OCI-LY7 (cell line): ENCODE data around the gene DNALI1. TPM values are rescaled to one million over a fixed set of nuclear protein-coding genes. Genes with fewer than 3 reads are reported as not detected.
"Not testable (repeated sequence)": the region's sequence is repeated elsewhere in the genome, so short reads cannot be mapped to it uniquely, and the experiment has no call there.

Experiments
- BruUV-seq: library from RNA; stranded (reverse); fragments of 400-500 nt; replicated peaks from 2 replicates; lab custom pipeline; 2021; lab: Mats Ljungman, UMichigan
- CTCF ChIA-PET: fragments of 300-600 bp; sonication (Branson Sonifier 250); formaldehyde crosslinking; loops from one replicate; lab custom pipeline; 2022; ENCODE audit warnings: antibody characterized with exemption; ENCODE audit not compliant: unreplicated experiment; lab: Charles Lee
- POLR2A ChIA-PET: fragments of 300-600 bp; sonication (Branson Sonifier 250); formaldehyde crosslinking; loops from one replicate; lab custom pipeline; 2022; ENCODE audit warnings: antibody characterized with exemption; lab: Charles Lee
- DNase-seq: peaks from one replicate; pipeline ENCODE4 v3.0.0-alpha.2; 2015; ENCODE audit warnings: low spot score
- H2AFZ ChIP-seq: fragments of 200-600 bp; sonication (generic), shearing (Covaris generic); 2 replicates; pipeline ENCODE4 v1.6.1; 2014; ENCODE audit warnings: mild to moderate bottlenecking, antibody characterized with exemption, low read length, moderate library complexity
- H3K27ac ChIP-seq: fragments of 200-600 bp; sonication (generic); 2 replicates; pipeline ENCODE4 v1.5.1; 2014; ENCODE audit warnings: mixed run types, low read depth, mild to moderate bottlenecking, moderate library complexity, low read length, inconsistent platforms; ENCODE audit not compliant: poor library complexity, severe bottlenecking
- H3K36me3 ChIP-seq: fragments of 200-600 bp; sonication (generic); 2 replicates; pipeline ENCODE4 v1.6.1; 2014; ENCODE audit warnings: mild to moderate bottlenecking, antibody characterized with exemption, low read length, moderate library complexity, mixed read lengths; ENCODE audit not compliant: insufficient read depth
- H3K4me1 ChIP-seq: fragments of 200-600 bp; sonication (generic); 2 replicates; pipeline ENCODE4 v1.5.1; 2014; ENCODE audit warnings: mild to moderate bottlenecking, low read length; ENCODE audit not compliant: insufficient read depth, poor library complexity, severe bottlenecking
- H3K4me2 ChIP-seq: fragments of 200-600 bp; sonication (generic); 2 replicates; pipeline ENCODE4 v1.6.1; 2014; ENCODE audit warnings: mild to moderate bottlenecking, low read length
- H3K4me3 ChIP-seq: fragments of 200-600 bp; sonication (generic); 2 replicates; pipeline ENCODE4 v1.5.1; 2014; ENCODE audit warnings: mild to moderate bottlenecking, low read depth, low read length; ENCODE audit not compliant: poor library complexity, severe bottlenecking
- H3K79me2 ChIP-seq: fragments of 200-600 bp; sonication (generic); 2 replicates; pipeline ENCODE4 v1.6.1; 2016; ENCODE audit warnings: low read depth, mild to moderate bottlenecking, low read length, moderate library complexity, mixed read lengths; ENCODE audit not compliant: insufficient read depth
- H3K9me2 ChIP-seq: fragments of 200-600 bp; sonication (generic); 2 replicates; pipeline ENCODE4 v1.6.1; 2016; ENCODE audit warnings: mild to moderate bottlenecking, low read length, mixed read lengths; ENCODE audit not compliant: insufficient read depth
- H3K9me3 ChIP-seq: fragments of 200-600 bp; sonication (generic); 2 replicates; pipeline ENCODE4 v1.6.1; 2014; ENCODE audit warnings: mild to moderate bottlenecking, mixed run types, low read length, mixed read lengths
- H4K20me1 ChIP-seq: fragments of 200-600 bp; sonication (generic); 2 replicates; pipeline ENCODE4 v1.6.1; 2014; ENCODE audit warnings: mild to moderate bottlenecking, antibody characterized with exemption, low read length, moderate library complexity, mixed read lengths; ENCODE audit not compliant: insufficient read depth
- CTCF ChIP-seq: fragments of 200-600 bp; sonication (generic); conservative IDR thresholded peaks from 2 replicates; pipeline ENCODE4 v1.5.1; 2014; ENCODE audit warnings: mild to moderate bottlenecking, antibody characterized with exemption, low read length, moderate library complexity, mixed read lengths
- EZH2phosphoT487 ChIP-seq: fragments of 200-600 bp; sonication (generic); IDR thresholded peaks from 2 replicates; pipeline ENCODE4 v1.6.1; 2018; ENCODE audit warnings: low read depth, borderline replicate concordance, mild to moderate bottlenecking, mixed run types, antibody characterized with exemption, low read length, moderate library complexity, mixed read lengths
- intact Hi-C: fragments of 100-400 bp; cut with micrococcal nuclease; formaldehyde crosslinking; loops from one replicate; pipeline ENCODE4 v1.10.0; 2022; ENCODE audit not compliant: unreplicated experiment
- total RNA-seq, 2 experiments: library from RNA; depleted of rRNA in 1 of 2; stranded (reverse); fragments of >200 nt in 1 of 2; shearing (Covaris generic) in 1 of 2; gene quantifications; 2 replicates each; pipeline ENCODE4 v1.2.3, GENCODE V29; 2014 to 2022

The DNALI1 gene
- total RNA-seq, 2 experiments from 2014 or later, result not detected

- CTCF ChIA-PET, result no interaction called here
- POLR2A ChIA-PET, result no interaction called here
- TF ChIP-seq CTCF (no peak), EZH2phosphoT487 (no peak)
- Histone ChIP-seq H3K4me2 (no peak overlapping the region), H3K36me3 (peaks cover 94% of the 10 kb centered on the region), H4K20me1 (no peaks in the 10 kb centered on the region; the same call in 1 of the 2 replicates), H3K4me3 (no peak overlapping the region), H3K9me3 (no peaks in the 10 kb centered on the region), H3K79me2 (no peaks in the 10 kb centered on the region), H3K9me2 (no peaks in the 10 kb centered on the region), H3K27ac (no peak overlapping the region), H3K4me1 (no peaks in the 10 kb centered on the region), H2AFZ (no peak overlapping the region)
- intact Hi-C loops, result no loop called here
- BruUV-seq, result no TSS peak
- DNase-seq, result no peak
Observed at GRCh38 chr1:37575692-37576091, 19.0 kb downstream of the DNALI1 start.

- H4K20me1 ChIP-seq, H3K79me2 ChIP-seq, intact Hi-C loops, H2AFZ ChIP-seq, H3K9me2 ChIP-seq, DNase-seq, H3K4me2 ChIP-seq, CTCF ChIA-PET, H3K4me1 ChIP-seq, H3K9me3 ChIP-seq, H3K27ac ChIP-seq, H3K4me3 ChIP-seq, BruUV-seq: not testable (repeated sequence)
- POLR2A ChIA-PET, result interaction anchor here (0.5 to 0.6 kb wide), 2 partner anchors 932 to 1186 kb away, joined by 3 to 4 read pairs; no protein-coding TSS in a partner anchor
- peaks cover 92% of the 10 kb centered on the region for H3K36me3 ChIP-seq
Observed at GRCh38 chr1:37584544-37584943, 27.8 kb downstream of the DNALI1 start.

GRCh38 chr1:37588939-37589338, 32.2 kb downstream of the DNALI1 start:
- H3K79me2 ChIP-seq, result peaks cover 22% of the 10 kb centered on the region
- TF ChIP-seq EZH2phosphoT487 (no peak), CTCF (no peak)
- H3K36me3 ChIP-seq, result peaks cover 91% of the 10 kb centered on the region
- H3K27ac ChIP-seq, result no peak overlapping the region
- POLR2A ChIA-PET, result no interaction called here
- no peak for DNase-seq
- H3K4me3 ChIP-seq, result no peak overlapping the region
- no peak overlapping the region for H3K4me2 ChIP-seq
- peaks cover 13% of the 10 kb centered on the region for H4K20me1 ChIP-seq
- no peaks in the 10 kb centered on the region for H3K9me2 ChIP-seq
- intact Hi-C loops, result no loop called here
- H3K9me3 ChIP-seq, result no peaks in the 10 kb centered on the region
- CTCF ChIA-PET, result no interaction called here
- H3K4me1 ChIP-seq, result peaks cover 7% of the 10 kb centered on the region
- no TSS peak for BruUV-seq
- H2AFZ ChIP-seq, result no peak overlapping the region
